NCI-H2196 (cell line): ENCODE data around the gene GPHN.

Experiments used
- DNase-seq: peaks from one replicate; lab custom pipeline; 2025; ENCODE audit not compliant: unreplicated experiment; lab: John Stamatoyannopoulos, UW

GPHN gene

GRCh38 chr14:67016856-67017255 is 508.9 kb downstream of the GPHN start:
- DNase-seq = no peak

- DNase-seq = no peak
Observed at GRCh38 chr14:67018720-67019119, 510.8 kb downstream of the GPHN start.

- no peak for DNase-seq
Observed at GRCh38 chr14:67019796-67020195, 511.8 kb downstream of the GPHN start.

- DNase-seq = no peak
Observed at GRCh38 chr14:67031920-67032774, 524.2 kb downstream of the GPHN start.

- DNase-seq = no peak
Observed at GRCh38 chr14:67045440-67045839, 537.5 kb downstream of the GPHN start.

GRCh38 chr14:67050896-67051295 is 542.9 kb downstream of the GPHN start:
- DNase-seq = no peak

GRCh38 chr14:67056684-67057083 is 548.7 kb downstream of the GPHN start:
- no peak for DNase-seq

- no peak for DNase-seq
Observed at GRCh38 chr14:67059596-67059995, 551.6 kb downstream of the GPHN start.

GRCh38 chr14:67060546-67060945 is 552.6 kb downstream of the GPHN start:
- DNase-seq = no peak

- DNase-seq = peak; percentile 10
Observed at GRCh38 chr14:67067070-67067814, 559.3 kb downstream of the GPHN start.

- DNase-seq = no peak
Observed at GRCh38 chr14:67068251-67068650, 560.3 kb downstream of the GPHN start.

GRCh38 chr14:67071506-67071905 is 563.6 kb downstream of the GPHN start:
- no peak for DNase-seq

GRCh38 chr14:67077921-67078320 is 570.0 kb downstream of the GPHN start:
- DNase-seq = no peak

- no peak for DNase-seq
Observed at GRCh38 chr14:67079846-67080245, 571.9 kb downstream of the GPHN start.

- no peak for DNase-seq
Observed at GRCh38 chr14:67108230-67108629, 600.3 kb downstream of the GPHN start.

GRCh38 chr14:67111022-67111421 is 603.1 kb downstream of the GPHN start:
- no peak for DNase-seq

GRCh38 chr14:67112344-67112743 is 604.4 kb downstream of the GPHN start:
- DNase-seq = no peak

GRCh38 chr14:67127174-67127573 is 619.2 kb downstream of the GPHN start:
- DNase-seq = no peak

GRCh38 chr14:67129768-67130167 is 621.8 kb downstream of the GPHN start:
- no peak for DNase-seq

GRCh38 chr14:67131691-67132090 is 623.7 kb downstream of the GPHN start:
- no peak for DNase-seq

GRCh38 chr14:67133144-67133543 is 625.2 kb downstream of the GPHN start:
- DNase-seq = no peak
